Activated CD4-positive, alpha-beta T cell treated with anti-CD3 and anti-CD28 coated beads, Interleukin-2, amount 10 ng/mL, durations not matched to agents 7 days and 5 days (primary cell): ENCODE data around the gene EMC10. TPM values are rescaled to one million over a fixed set of nuclear protein-coding genes. Genes with fewer than 3 reads are reported as not detected.
"Not testable (repeated sequence)": the region's sequence is repeated elsewhere in the genome, so short reads cannot be mapped to it uniquely, and the experiment has no call there.

Experiments used
- CTCF ChIA-PET: fragments of 350-600 bp; sonication (Branson Sonifier 250); formaldehyde crosslinking; loops from one replicate; lab custom pipeline; 2021; ENCODE audit warnings: antibody characterized with exemption; lab: Charles Lee
- POLR2A ChIA-PET: fragments of 350-600 bp; sonication (Branson Sonifier 250); formaldehyde crosslinking; loops from one replicate; lab custom pipeline; 2021; ENCODE audit warnings: antibody characterized with exemption; lab: Charles Lee
- DNase-seq: peaks from one replicate; pipeline ENCODE4 v3.0.0-alpha.2; 2020
- H3K27ac Mint-ChIP-seq: one replicate; pipeline ENCODE4 v1.8.0; 2021; ENCODE audit warnings: mild to moderate bottlenecking, moderate library complexity, mixed read lengths
- H3K27me3 Mint-ChIP-seq: one replicate; pipeline ENCODE4 v1.8.0; 2021; ENCODE audit warnings: mixed read lengths
- H3K36me3 Mint-ChIP-seq: one replicate; pipeline ENCODE4 v1.8.0; 2021; ENCODE audit warnings: low read depth, mixed read lengths
- H3K4me1 Mint-ChIP-seq: one replicate; pipeline ENCODE4 v1.8.0; 2021; ENCODE audit warnings: mixed read lengths
- H3K4me3 Mint-ChIP-seq: one replicate; pipeline ENCODE4 v1.8.0; 2021; ENCODE audit warnings: mild to moderate bottlenecking, moderate library complexity, mixed read lengths
- H3K9me3 Mint-ChIP-seq: one replicate; pipeline ENCODE4 v1.8.0; 2021; ENCODE audit warnings: mixed read lengths
- total RNA-seq, 2 experiments: library from RNA; stranded (reverse); gene quantifications; one replicate each; pipeline ENCODE4 v1.2.3, GENCODE V29; 2021

EMC10 gene
- total RNA-seq, 2 experiments from 2014 or later = 57.8 to 64.9 TPM

DNA sequence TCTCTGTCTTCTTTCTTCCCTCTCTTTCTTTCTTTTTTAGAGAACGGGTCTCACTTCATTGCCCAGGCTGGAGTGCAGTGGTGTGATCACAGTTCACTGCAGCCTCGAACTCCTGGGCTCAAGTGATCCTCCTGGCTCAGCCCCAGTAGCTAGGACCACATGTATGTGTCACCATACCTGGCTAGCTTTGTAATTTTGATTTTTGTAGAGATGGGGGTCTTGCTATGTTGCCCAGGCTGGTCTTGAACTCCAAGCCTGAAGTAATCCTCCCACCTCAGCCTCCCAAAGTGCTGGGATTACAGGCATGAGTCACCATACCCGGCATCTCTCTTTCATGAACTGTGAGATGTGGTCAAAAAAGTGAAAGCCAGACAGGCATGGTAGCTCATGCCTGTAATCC is 3.0 kb upstream of the EMC10 start:
- H3K27me3 Mint-ChIP-seq, POLR2A ChIA-PET, H3K4me3 Mint-ChIP-seq, DNase-seq, H3K9me3 Mint-ChIP-seq, H3K27ac Mint-ChIP-seq: not testable (repeated sequence)
- CTCF ChIA-PET = interaction anchor here (0.7 to 1.7 kb wide), 3 partner anchors 10 to 136 kb away, joined by 3 to 5 read pairs (median 3); no protein-coding TSS in a partner anchor
- H3K36me3 Mint-ChIP-seq = peaks cover 11% of the 10 kb centered on the region
- H3K4me1 Mint-ChIP-seq = peaks cover 18% of the 10 kb centered on the region

GRCh38 chr19:50475101-50475568 is 1.2 kb upstream of the EMC10 start:
- Mint-ChIP-seq H3K36me3 (peaks cover 17% of the 10 kb centered on the region), H3K27me3 (peaks cover 2% of the 10 kb centered on the region), H3K4me1 (peaks cover 18% of the 10 kb centered on the region), H3K27ac (peak overlapping the region; percentile 96), H3K9me3 (no peaks in the 10 kb centered on the region), H3K4me3 (peak overlapping the region; percentile 99)
- ChIA-PET POLR2A (interaction anchor here (0.7 kb wide), 1 partner anchor 118 kb away, joined by 4 read pairs; no protein-coding TSS in a partner anchor), CTCF (interaction anchor here (1.5 to 1.7 kb wide), 3 partner anchors 15 to 118 kb away, joined by 3 to 5 read pairs (median 4); no protein-coding TSS in a partner anchor)
- DNase-seq = no peak

DNA sequence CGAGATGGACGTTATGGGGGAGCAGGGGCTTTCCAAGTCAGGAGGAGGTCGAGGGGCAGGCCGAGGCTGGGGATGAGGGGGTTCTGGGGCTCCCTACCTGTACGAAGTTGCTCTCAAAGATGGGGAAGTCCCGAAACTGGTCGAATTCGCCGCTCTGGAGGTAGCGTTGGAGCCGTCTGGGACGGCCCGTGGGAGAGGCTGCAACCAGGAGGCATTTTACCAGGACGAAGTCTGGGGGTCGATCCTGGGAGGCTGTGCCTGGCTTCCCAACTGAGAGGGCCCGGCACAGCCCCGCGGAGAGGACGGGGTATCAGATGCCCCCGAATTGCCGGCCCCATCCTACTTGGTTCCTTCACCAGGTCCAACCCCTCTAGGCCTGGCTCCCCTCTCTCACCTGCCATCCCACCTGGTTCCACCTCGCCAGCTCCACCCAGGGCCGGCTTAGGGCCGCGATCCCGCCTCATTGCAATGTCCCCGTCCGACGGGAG is 527 bp upstream of the EMC10 start:
- POLR2A ChIA-PET = no interaction called here

GRCh38 chr19:50476907-50477238 is 566 bp downstream of the EMC10 start:
- CTCF ChIA-PET = no interaction called here

More for the DNA sequence above, 527 bp upstream of the EMC10 start:
- H3K4me3 Mint-ChIP-seq = peak overlapping the region; percentile 99
- H3K27ac Mint-ChIP-seq = peak overlapping the region; percentile 96
- H3K27me3 Mint-ChIP-seq = peaks cover 2% of the 10 kb centered on the region
- H3K9me3 Mint-ChIP-seq = no peaks in the 10 kb centered on the region
- CTCF ChIA-PET = interaction anchor here (1.5 kb wide), 1 partner anchor 119 kb away, joined by 4 read pairs; no protein-coding TSS in a partner anchor
- no peak for DNase-seq
- peaks cover 18% of the 10 kb centered on the region for H3K4me1 Mint-ChIP-seq
- H3K36me3 Mint-ChIP-seq = peaks cover 17% of the 10 kb centered on the region

GRCh38 chr19:50477751-50478515 is 1.6 kb downstream of the EMC10 start:
- POLR2A ChIA-PET = no interaction called here
- H3K9me3 Mint-ChIP-seq = no peaks in the 10 kb centered on the region
- CTCF ChIA-PET = interaction anchor here (0.6 to 2.0 kb wide), 3 partner anchors 55 to 110 kb away, joined by 3 to 8 read pairs (median 4); no protein-coding TSS in a partner anchor

More at GRCh38 chr19:50476907-50477238, 566 bp downstream of the EMC10 start:
- Mint-ChIP-seq H3K27ac (peak overlapping the region; percentile 96), H3K4me3 (peak overlapping the region; percentile 99), H3K27me3 (peaks cover 2% of the 10 kb centered on the region), H3K36me3 (peaks cover 23% of the 10 kb centered on the region), H3K9me3 (no peaks in the 10 kb centered on the region), H3K4me1 (peaks cover 18% of the 10 kb centered on the region)
- POLR2A ChIA-PET = no interaction called here
- no peak for DNase-seq

GRCh38 chr19:50478901-50479715 is 2.8 kb downstream of the EMC10 start:
- Mint-ChIP-seq H3K27me3 (peaks cover 2% of the 10 kb centered on the region), H3K4me3 (no peak overlapping the region), H3K4me1 (peaks cover 18% of the 10 kb centered on the region), H3K27ac (no peak overlapping the region), H3K36me3 (peaks cover 29% of the 10 kb centered on the region), H3K9me3 (no peaks in the 10 kb centered on the region)
- POLR2A ChIA-PET = no interaction called here
- no peak for DNase-seq
- CTCF ChIA-PET = interaction anchor here (0.6 to 2.0 kb wide), 5 partner anchors 16 to 1285 kb away, joined by 4 to 8 read pairs (median 5); no protein-coding TSS in a partner anchor

More at GRCh38 chr19:50477751-50478515, 1.6 kb downstream of the EMC10 start:
- peaks cover 18% of the 10 kb centered on the region for H3K4me1 Mint-ChIP-seq
- H3K4me3 Mint-ChIP-seq = peak overlapping the region; percentile 99
- DNase-seq = no peak
- H3K36me3 Mint-ChIP-seq = peaks cover 23% of the 10 kb centered on the region
- H3K27ac Mint-ChIP-seq = peak overlapping the region; percentile 96
- H3K27me3 Mint-ChIP-seq = peaks cover 2% of the 10 kb centered on the region

DNA sequence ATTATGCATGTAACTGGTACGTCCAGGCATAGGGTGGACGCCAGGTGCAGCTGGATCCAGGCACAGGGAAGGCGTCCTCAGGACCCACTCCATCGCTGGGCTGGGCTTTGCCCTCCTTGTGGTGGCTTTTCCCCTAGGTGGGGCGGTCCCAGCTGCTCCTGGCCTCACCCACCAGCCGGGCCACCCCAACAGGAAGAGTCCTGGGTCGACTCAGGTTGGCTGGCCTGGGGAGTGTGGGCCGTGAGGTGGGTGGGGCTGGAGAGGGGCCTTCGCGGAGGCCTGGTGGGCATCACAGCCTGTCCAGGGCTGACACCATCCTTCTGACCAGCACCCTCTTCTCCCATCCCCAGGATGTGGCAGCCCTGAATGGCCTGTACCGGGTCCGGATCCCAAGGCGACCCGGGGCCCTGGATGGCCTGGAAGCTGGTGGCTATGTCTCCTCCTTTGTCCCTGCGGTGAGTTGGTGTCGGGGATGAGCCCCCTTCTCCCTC is 3.5 kb downstream of the EMC10 start:
- H3K4me1 Mint-ChIP-seq = peaks cover 18% of the 10 kb centered on the region
- H3K9me3 Mint-ChIP-seq = no peaks in the 10 kb centered on the region
- peaks cover 2% of the 10 kb centered on the region for H3K27me3 Mint-ChIP-seq
- DNase-seq = no peak
- H3K27ac Mint-ChIP-seq = no peak overlapping the region
- POLR2A ChIA-PET = no interaction called here
- peaks cover 29% of the 10 kb centered on the region for H3K36me3 Mint-ChIP-seq
- H3K4me3 Mint-ChIP-seq = no peak overlapping the region
- CTCF ChIA-PET = interaction anchor here (0.9 to 2.0 kb wide), 4 partner anchors 17 to 123 kb away, joined by 4 to 8 read pairs (median 6); no protein-coding TSS in a partner anchor

GRCh38 chr19:50480281-50481111 is 4.2 kb downstream of the EMC10 start:
- Mint-ChIP-seq H3K27ac (no peak overlapping the region), H3K36me3 (peaks cover 33% of the 10 kb centered on the region), H3K27me3 (peaks cover 2% of the 10 kb centered on the region), H3K9me3 (no peaks in the 10 kb centered on the region), H3K4me1 (peaks cover 18% of the 10 kb centered on the region), H3K4me3 (no peak overlapping the region)
- ChIA-PET POLR2A (no interaction called here), CTCF (no interaction called here)
- no peak for DNase-seq

GRCh38 chr19:50481351-50482149 is 5.2 kb downstream of the EMC10 start:
- H3K4me1 Mint-ChIP-seq = peaks cover 13% of the 10 kb centered on the region
- POLR2A ChIA-PET = no interaction called here
- CTCF ChIA-PET = no interaction called here
- H3K4me3 Mint-ChIP-seq = no peak overlapping the region
- H3K27ac Mint-ChIP-seq = no peak overlapping the region
- H3K27me3 Mint-ChIP-seq = no peaks in the 10 kb centered on the region
- no peak for DNase-seq
- H3K9me3 Mint-ChIP-seq = peaks cover 2% of the 10 kb centered on the region
- H3K36me3 Mint-ChIP-seq = peaks cover 39% of the 10 kb centered on the region

GRCh38 chr19:50482271-50482855 is 6.1 kb downstream of the EMC10 start:
- Mint-ChIP-seq H3K27ac (no peak overlapping the region), H3K4me3 (no peak overlapping the region), H3K9me3 (peaks cover 5% of the 10 kb centered on the region), H3K4me1 (peaks cover 6% of the 10 kb centered on the region), H3K27me3 (no peaks in the 10 kb centered on the region), H3K36me3 (peaks cover 40% of the 10 kb centered on the region)
- ChIA-PET CTCF (interaction anchor here (1.6 kb wide), 1 partner anchor 13 kb away, joined by 6 read pairs; no protein-coding TSS in a partner anchor), POLR2A (no interaction called here)
- DNase-seq = no peak

GRCh38 chr19:50482916-50483315 is 6.6 kb downstream of the EMC10 start:
- Mint-ChIP-seq H3K27ac (no peak overlapping the region), H3K36me3 (peaks cover 34% of the 10 kb centered on the region), H3K27me3 (peaks cover 1% of the 10 kb centered on the region), H3K4me1 (peaks cover under 1% of the 10 kb centered on the region), H3K9me3 (peaks cover 5% of the 10 kb centered on the region), H3K4me3 (no peak overlapping the region)
- ChIA-PET POLR2A (no interaction called here), CTCF (interaction anchor here (1.5 to 1.6 kb wide), 2 partner anchors 9 to 14 kb away, joined by 3 to 6 read pairs; no protein-coding TSS in a partner anchor)
- no peak for DNase-seq
